Measurements from ENCODE around the gene KRT79.

The KRT79 gene

GRCh38 chr12:52833922-52834726 lies at the start of gene KRT79:
TSS of gene KRT79 (minus strand) at chr12:52834311. CDS start at chr12:52834260, 51 bp downstream.
- in situ Hi-C loops (cut with MboI; ENCODE audit: low sequenced_read_pairs): no loop called here

- in situ Hi-C loops (cut with MboI; ENCODE audit: low sequenced_read_pairs): loop anchor here (25.0 kb wide), 1 partner anchor 743 kb away; no protein-coding TSS in a partner anchor
Measured at GRCh38 chr12:52880499-52880898, 46.4 kb upstream of the KRT79 start.

DNA sequence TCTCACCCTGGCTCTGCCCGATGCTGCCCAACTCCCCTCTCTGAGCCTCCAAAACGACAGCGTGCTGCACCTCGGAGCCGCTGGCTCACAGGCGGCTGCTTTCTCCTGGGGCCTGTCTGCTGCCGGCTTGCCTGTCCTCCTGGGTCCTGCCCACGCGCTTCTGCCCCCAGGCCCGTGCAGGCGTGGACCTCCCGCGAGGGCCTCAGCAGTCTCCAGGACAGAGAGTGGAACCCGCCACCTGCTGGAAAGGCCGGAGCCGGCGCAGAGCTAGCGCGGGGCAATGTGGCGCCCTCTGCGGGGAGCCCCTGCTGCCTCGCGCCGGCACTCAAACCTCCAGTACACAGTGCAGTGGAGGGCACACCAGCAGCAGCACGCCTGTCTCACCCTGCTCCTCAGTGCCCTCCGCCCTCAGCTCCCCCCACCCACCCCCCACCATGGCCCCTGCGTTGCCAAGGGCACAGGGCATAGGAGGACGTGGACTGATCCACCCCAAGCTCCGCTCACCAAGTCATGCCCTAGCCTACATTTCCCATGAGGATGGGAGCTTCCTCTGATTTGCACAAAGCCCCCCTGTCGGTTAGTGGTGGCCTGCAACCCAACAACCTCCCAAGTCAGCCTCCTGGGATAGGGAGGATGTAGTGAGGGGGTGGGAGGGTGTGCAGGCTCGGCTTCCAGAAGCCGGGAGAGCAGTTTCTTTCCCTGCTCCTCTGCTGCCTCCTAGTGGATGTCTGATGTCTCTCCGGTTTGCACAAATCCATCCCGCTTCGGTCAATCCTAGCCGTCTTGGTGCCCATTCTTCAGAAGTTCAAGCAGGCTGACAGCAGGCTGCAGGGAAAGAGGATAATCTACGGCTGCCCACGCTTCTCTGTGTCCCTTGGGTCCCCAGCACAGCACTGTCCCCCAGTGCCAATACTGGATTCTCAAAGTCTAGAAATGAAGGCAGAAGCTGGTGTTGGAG lies 45.6 kb upstream of the KRT79 start:
- in situ Hi-C loops (cut with MboI; ENCODE audit: low sequenced_read_pairs): loop anchor here (5.0 to 25.0 kb wide), 2 partner anchors 497 to 742 kb away; no protein-coding TSS in a partner anchor

GRCh38 chr12:52878507-52879393 lies 44.6 kb upstream of the KRT79 start:
- in situ Hi-C loops (cut with MboI; ENCODE audit: low sequenced_read_pairs): loop anchor here (5.0 to 25.0 kb wide), 2 partner anchors 496 to 741 kb away; no protein-coding TSS in a partner anchor

DNA sequence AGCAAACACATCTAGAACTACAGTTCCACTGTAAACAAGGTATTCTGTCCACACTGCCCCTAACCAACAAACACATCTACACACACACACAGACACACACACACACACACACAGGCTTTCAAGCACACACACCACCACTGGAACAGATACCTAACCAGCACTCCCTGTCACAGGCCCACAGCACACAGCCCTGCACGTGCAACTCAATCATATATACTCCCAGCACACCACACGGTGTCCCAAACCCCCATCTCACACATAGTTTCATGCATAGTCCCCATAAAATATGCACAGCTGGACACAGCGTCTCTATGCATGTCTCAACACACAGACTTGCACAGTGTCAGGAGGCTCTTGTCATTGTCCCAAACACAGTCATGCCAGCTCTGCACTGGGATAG lies 43.1 kb upstream of the KRT79 start:
- in situ Hi-C loops (cut with MboI; ENCODE audit: low sequenced_read_pairs): loop anchor here (5.0 to 25.0 kb wide), 2 partner anchors 495 to 740 kb away; no protein-coding TSS in a partner anchor

DNA sequence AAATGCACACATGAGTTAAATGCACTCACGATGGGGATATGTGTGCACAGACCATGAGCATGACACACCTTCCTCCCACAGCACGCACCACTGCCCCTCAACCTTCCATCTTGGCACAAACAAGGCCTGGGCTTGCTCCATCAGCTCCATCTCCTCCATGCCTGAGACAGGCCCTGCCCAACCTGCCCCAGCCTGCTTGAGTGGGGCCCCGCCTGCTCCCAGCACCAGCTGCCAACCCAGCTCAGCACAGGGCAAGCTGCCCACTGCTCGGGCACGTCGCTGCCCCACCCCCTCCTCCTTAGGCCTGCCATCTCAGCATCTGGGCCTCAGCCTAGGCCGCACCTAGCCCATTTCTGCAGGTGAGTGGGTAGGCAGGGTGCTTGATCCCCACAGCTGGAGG lies 42.3 kb upstream of the KRT79 start:
- in situ Hi-C loops (cut with MboI; ENCODE audit: low sequenced_read_pairs): loop anchor here (5.0 to 25.0 kb wide), 2 partner anchors 494 to 739 kb away; no protein-coding TSS in a partner anchor

DNA sequence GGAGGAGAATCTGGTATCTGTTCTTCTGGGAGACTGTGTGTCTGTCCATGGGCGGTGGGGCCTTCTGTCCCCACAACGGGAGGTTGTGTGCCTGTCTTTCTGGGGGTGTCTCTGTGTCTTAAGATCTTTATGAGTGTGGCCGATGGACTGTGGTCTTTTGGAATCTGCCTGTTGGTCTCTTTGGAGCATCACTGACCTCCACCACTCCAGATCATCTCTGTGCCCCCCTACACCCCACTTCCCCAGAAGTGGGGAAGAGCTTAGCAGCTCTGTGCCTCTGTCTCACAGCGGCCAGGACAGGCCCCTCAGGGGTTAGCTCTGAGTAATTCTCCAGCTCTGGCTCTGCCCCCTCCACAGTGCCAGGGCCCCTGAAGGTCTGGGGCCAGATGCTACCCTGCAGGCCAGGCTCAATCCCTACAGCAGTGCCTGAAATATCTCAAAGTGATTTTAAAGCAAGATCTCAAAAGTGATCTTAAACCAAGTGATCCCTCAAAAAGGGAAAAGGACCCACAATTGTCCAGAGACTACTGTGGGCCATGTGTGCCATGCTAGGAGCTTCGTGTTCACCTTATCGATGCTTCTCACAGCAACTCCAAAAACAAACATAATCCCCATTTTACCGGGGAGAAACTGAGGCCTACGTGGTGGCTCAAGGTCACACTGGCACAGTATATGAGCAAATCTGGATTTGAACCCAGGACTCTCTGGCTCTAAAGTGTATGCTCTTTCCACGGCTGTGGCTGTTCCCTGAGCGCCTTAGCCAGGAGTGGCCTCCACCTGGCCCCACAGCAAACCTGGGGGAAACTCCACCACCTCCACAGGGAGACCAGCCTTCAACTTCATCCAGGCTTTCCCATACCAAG lies 40.7 kb upstream of the KRT79 start:
- in situ Hi-C loops (cut with MboI; ENCODE audit: low sequenced_read_pairs): loop anchor here (5.0 to 25.0 kb wide), 2 partner anchors 493 to 738 kb away; no protein-coding TSS in a partner anchor

- in situ Hi-C loops (cut with MboI; ENCODE audit: low sequenced_read_pairs): no loop called here
Measured at GRCh38 chr12:52873832-52874572, 39.9 kb upstream of the KRT79 start.

- in situ Hi-C loops (cut with MboI; ENCODE audit: low sequenced_read_pairs): no loop called here
Measured at GRCh38 chr12:52873513-52873831, 39.4 kb upstream of the KRT79 start.

DNA sequence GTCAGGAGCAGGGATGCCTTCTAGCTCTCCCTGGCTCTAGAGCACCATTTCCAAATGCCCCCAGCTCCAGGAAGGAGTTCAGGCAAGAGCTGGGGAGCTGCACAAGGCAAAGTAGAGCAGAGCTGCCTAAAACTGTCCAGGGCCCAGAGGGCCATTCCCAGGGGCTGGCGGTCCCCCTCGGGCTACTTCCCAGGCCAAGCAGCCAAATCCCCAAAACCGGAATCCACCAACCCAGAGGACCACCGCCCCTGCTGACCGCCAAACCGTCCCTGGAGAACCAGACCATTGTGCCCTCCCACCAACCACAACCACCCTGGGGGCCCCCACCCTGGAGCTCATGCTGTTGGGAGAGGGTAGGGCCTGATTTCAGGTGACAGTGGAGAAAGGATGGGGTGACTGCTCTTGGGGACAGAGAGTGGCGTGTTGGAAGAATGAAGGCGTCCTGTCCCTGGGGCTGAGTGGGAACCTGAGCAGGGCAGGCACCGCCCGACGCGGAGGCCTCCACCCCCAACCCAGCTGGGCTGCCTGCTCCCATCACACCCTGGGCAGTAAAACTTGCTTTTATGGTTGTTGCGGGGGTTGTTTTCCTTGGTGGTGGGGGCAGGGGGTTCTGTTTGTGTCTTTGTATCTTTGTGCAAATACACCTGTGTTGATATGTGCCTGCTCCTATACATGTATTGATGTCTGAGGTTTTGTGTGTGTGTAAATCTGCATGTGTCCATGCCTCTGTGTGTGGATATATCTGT lies 38.7 kb upstream of the KRT79 start:
- in situ Hi-C loops (cut with MboI; ENCODE audit: low sequenced_read_pairs): no loop called here

GRCh38 chr12:52871291-52872039 lies 37.4 kb upstream of the KRT79 start:
- in situ Hi-C loops (cut with MboI; ENCODE audit: low sequenced_read_pairs): no loop called here

DNA sequence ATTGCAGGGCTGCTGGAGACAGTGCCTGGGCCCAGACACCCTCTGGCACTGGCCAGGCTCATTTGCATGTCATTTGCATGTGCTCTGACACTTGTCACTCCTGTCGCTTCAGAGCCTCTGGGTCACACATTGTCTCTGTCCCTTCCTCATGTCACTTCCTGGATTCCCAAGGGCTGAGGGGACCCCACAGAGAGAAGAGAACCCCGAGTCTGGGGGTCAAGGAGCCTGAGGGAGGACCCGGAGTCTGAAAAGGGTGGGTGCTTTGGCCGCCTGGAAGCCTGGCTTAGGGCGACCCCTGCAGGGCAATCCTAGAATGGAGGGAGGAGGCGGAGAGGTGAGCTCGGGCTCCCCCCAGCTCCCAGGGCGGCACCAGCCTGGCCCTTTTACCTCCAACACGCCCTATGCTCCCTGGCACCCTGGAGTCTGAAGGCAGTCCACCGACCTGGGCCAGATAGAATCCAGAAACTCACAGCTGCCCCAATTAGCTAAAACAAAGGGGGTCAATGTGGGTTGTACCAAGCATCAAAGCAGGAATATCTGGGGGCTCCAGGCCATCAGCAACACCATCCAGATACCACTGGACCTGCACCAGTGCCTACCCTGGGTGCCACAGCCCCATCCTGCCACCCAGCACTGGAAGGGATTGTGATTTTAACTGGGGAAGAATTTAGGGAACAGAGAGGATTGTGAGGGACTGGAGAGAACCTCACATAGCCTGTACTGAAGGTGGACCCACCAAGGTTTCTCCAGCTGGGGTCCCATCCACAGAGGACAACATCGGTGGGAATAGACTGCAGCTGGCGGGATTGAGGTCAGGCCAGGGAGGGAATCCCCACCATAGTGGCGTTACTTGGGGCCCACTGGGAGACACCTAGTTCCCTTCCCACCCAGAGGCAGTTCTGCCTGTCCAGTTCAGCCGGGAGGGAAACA lies 36.5 kb upstream of the KRT79 start:
- in situ Hi-C loops (cut with MboI; ENCODE audit: low sequenced_read_pairs): no loop called here

DNA sequence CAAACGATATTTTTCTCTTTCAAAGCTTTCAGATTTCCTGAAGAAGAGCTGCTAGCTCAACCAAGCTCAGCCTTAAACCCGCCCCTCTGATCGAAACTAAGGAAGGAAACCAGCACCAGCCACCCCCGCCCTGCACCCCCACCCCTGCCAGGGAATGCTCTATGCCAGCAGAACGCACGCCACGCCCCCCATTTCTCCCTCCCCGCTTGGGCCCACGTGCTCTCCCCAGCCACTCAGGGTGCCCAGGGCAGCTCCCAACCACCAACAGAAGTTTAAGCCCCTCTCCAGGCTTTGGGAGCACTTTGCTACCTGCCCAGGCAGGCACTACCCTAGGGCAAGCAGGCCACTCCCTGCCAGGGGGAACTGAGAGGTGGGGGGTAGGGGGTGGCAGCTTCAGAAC lies 33.5 kb upstream of the KRT79 start:
- in situ Hi-C loops (cut with MboI; ENCODE audit: low sequenced_read_pairs): loop anchor here (5.0 to 10.0 kb wide), 2 partner anchors 73 to 285 kb away; partner anchors contain the start of gene KRT3

DNA sequence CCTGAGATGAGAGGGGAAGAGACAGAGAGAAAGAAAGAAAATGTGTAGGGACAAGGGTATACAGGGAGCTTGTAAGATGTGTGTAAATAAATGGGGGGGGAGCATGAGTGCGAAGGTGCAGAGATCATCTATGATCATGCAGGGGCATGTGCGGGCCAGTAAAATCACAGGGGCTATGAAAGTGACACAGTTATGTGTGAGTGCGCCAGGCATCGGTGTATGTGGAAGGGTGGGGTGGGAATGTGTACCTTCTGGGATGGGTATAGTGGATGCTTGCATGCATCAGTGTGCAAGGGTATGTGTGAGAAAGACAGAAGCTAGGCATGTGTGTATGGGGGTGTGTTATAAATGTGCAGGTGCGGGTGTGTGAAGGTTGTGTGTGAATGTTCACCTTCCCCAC lies 33.0 kb upstream of the KRT79 start:
- in situ Hi-C loops (cut with MboI; ENCODE audit: low sequenced_read_pairs): loop anchor here (5.0 to 10.0 kb wide), 2 partner anchors 72 to 285 kb away; partner anchors contain the start of gene KRT3

DNA sequence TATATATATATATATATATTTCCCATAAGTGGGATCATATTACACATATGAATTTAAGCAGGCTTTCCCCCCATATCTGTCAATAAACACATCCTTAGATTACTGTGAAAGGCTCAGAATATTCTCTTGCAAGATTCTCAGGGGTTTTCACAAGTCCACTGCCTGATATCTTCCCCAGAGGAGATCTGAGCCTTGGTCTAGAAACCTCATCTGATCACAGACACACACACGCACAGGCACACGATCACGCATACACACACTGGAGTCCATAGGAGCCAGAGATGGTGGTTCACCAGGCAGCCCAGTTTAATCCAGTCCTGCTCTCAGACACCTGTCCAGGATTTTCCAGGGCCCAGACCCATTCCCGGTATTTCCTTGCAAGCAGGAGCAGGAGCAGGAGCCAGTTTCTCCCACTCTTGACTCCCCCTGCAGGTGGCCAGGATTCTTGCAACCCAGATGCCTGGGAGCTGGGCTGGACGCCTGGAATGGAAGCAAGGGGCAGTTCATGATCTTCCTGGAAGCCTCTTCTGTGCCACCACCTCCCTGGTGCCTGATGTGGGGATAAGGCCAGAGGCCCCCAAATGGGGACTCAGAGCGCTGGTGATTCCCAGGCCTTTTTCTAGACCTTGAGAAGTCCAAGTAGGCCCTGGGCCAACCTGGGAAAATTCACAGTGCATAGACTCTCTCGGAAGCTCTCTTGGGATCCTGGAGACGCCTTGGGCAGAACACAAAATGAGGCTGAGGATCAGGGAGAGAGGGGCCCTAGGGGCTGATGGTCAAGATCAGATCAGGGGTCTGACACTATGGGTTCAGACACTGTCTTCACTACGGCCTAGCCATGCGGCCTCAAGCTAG lies 31.2 kb upstream of the KRT79 start:
- in situ Hi-C loops (cut with MboI; ENCODE audit: low sequenced_read_pairs): loop anchor here (5.0 to 10.0 kb wide), 2 partner anchors 71 to 283 kb away; partner anchors contain the start of gene KRT3

Measured in HL-60/S4 treated with phorbol 12-myristate 13-acetate at 8.2 ng/mL for 4 days and 3 days (cell line).